Liver (tissue), 10 donors: ENCODE results near the gene MMS19. TPM values are rescaled to one million over a fixed set of nuclear protein-coding genes. Genes with fewer than 3 reads are reported as not detected.
A peak's percentile ranks its signal among the peaks of the same experiment; 100 is the strongest.

Source experiments
- DNase-seq: peaks from one replicate; pipeline ENCODE4 v3.0.0-alpha.2; 2017; ENCODE audit warnings: low spot score
- H3K27ac ChIP-seq, 2 donors: one replicate each; pipeline ENCODE4 v1.7.0; 2013; ENCODE audit warnings: inconsistent platforms in 2 of 2, low read length in 2 of 2, control low read depth in 1 of 2, low read depth in 1 of 2, mild to moderate bottlenecking in 1 of 2
- H3K27me3 ChIP-seq, 4 donors: one replicate each; pipeline versions ENCODE4 v1.6.1 to v1.7.0; 2013; ENCODE audit warnings: low read length in 3 of 4, inconsistent platforms in 1 of 4, mild to moderate bottlenecking in 1 of 4, moderate library complexity in 1 of 4; ENCODE audit not compliant: control insufficient read depth in 4 of 4, insufficient read depth in 4 of 4
- H3K36me3 ChIP-seq, 4 donors: one replicate each; pipeline versions ENCODE4 v1.6.1 to v1.7.0; 2013; ENCODE audit warnings: low read length in 3 of 4, mild to moderate bottlenecking in 3 of 4, low read depth in 1 of 4, moderate library complexity in 1 of 4; ENCODE audit not compliant: control insufficient read depth in 4 of 4, insufficient read depth in 3 of 4
- H3K4me1 ChIP-seq, 4 donors: one replicate each; pipeline versions ENCODE4 v1.6.1 to v1.7.0; 2013; ENCODE audit warnings: low read length in 3 of 4, mild to moderate bottlenecking in 3 of 4, moderate library complexity in 1 of 4; ENCODE audit not compliant: control insufficient read depth in 4 of 4, insufficient read depth in 4 of 4
- H3K4me3 ChIP-seq, 3 donors: one replicate each; pipeline versions ENCODE4 v1.6.1 to v1.7.0; 2013; ENCODE audit warnings: low read length in 3 of 3, control low read depth in 1 of 3, low read depth in 1 of 3, mild to moderate bottlenecking in 1 of 3
- H3K9ac ChIP-seq, 2 donors: one replicate each; pipeline ENCODE4 v1.7.0; 2013; ENCODE audit warnings: low read length in 2 of 2, mild to moderate bottlenecking in 2 of 2, moderate library complexity in 2 of 2, control low read depth in 1 of 2, low read depth in 1 of 2
- H3K9me3 ChIP-seq, 4 donors: one replicate each; pipeline versions ENCODE4 v1.6.1 to v1.7.0; 2013; ENCODE audit warnings: low read length in 3 of 4; ENCODE audit not compliant: control insufficient read depth in 4 of 4
- ATF3 ChIP-seq: IDR thresholded peaks from 2 replicates; pipeline ENCODE4 v1.6.1; 2016; ENCODE audit warnings: antibody characterized with exemption
- EGR1 ChIP-seq, 2 donors: IDR thresholded peaks; 2 replicates each; pipeline ENCODE4 v1.6.1; 2016 to 2018; ENCODE audit warnings: antibody characterized with exemption in 2 of 2, low read depth in 2 of 2
- FOXA1 ChIP-seq: IDR thresholded peaks from 2 replicates; pipeline ENCODE4 v1.6.1; 2016; ENCODE audit warnings: antibody characterized with exemption
- GABPA ChIP-seq, 2 donors: IDR thresholded peaks in 1 of 2; conservative IDR thresholded peaks in 1 of 2; 2 replicates each; pipeline ENCODE4 v1.6.1; 2016; ENCODE audit warnings: antibody characterized with exemption in 2 of 2, mild to moderate bottlenecking in 1 of 2, moderate library complexity in 1 of 2
- JUND ChIP-seq, 2 donors: IDR thresholded peaks; 2 replicates each; pipeline ENCODE4 v1.6.1; 2016; ENCODE audit warnings: antibody characterized with exemption in 2 of 2
- MAX ChIP-seq: IDR thresholded peaks from 2 replicates; pipeline ENCODE4 v1.6.1; 2016; ENCODE audit warnings: antibody characterized with exemption
- NR2F2 ChIP-seq: IDR thresholded peaks from 2 replicates; pipeline ENCODE4 v1.6.1; 2016; ENCODE audit warnings: antibody characterized with exemption
- REST ChIP-seq: IDR thresholded peaks from 2 replicates; pipeline ENCODE4 v1.6.1; 2016; ENCODE audit warnings: antibody characterized with exemption, mild to moderate bottlenecking
- SP1 ChIP-seq: IDR thresholded peaks from 2 replicates; pipeline ENCODE4 v1.6.1; 2018; ENCODE audit warnings: antibody characterized with exemption, mild to moderate bottlenecking
- TAF1 ChIP-seq: conservative IDR thresholded peaks from 2 replicates; pipeline ENCODE4 v1.6.1; 2016; ENCODE audit warnings: antibody characterized with exemption, mild to moderate bottlenecking
- WGBS: extraction: QIAGEN DNeasy Blood & Tissue Kit; methylation state at CpG from one replicate; pipeline ENCODE4 v1.1.7; 2013; 5-methylcytosine and 5-hydroxymethylcytosine counted together
- polyA plus RNA-seq, 2 donors: library from polyadenylated mRNA; stranded (reverse) in 1 of 2; unstranded in 1 of 2; fragments of 200-250 nt in 1 of 2; fragments of >200 nt in 1 of 2; fragmentation: Nextera tagmentation in 1 of 2; extraction: Ambion mirVana in 1 of 2; gene quantifications; one replicate each; pipeline versions ENCODE4 v1.2.1 to v1.2.3, GENCODE V29; 2013 to 2015
- small RNA-seq: library from RNA; depleted of rRNA; stranded (forward); fragments of <200 nt; gene quantifications from one replicate; pipeline ENCODE3, GENCODE V24; 2014
- total RNA-seq, 2 donors: library from RNA; depleted of rRNA; stranded (reverse); fragments of >200 nt; gene quantifications; one replicate each; pipeline ENCODE4 v1.2.3, GENCODE V29; 2014
- donor health status: healthy.
- donor health status: healthy.
- donor health status: healthy.
- donor health status: healthy.
- donor health status: healthy.

Gene MMS19
- total and polyA plus RNA-seq, 4 donors = 15.0 to 29.1 (median 24.1) TPM

- no peak for TF ChIP-seq FOXA1
- no peak for TF ChIP-seq JUND (IDR thresholded peaks at IDR 0.05)
- no peak for TF ChIP-seq SP1
- no peak for TF ChIP-seq REST
These were observed 86.8 kb downstream of the MMS19 start (continued) for GRCh38 chr10:97411406-97411805.

- H3K4me1 ChIP-seq = peaks cover 0 to 7% (median 3%) of the 10 kb centered on the region in 4 donors
- TF ChIP-seq EGR1 (IDR thresholded peaks at IDR 0.05; ENCODE audit: low read depth in 2 of 2) (no peak), GABPA (IDR thresholded peaks at IDR 0.05 in 1 of 2, conservative IDR thresholded peaks at IDR 0.05 in 1 of 2) (no peak), TAF1 (no peak), NR2F2 (peak; percentile 70), ATF3 (no peak), MAX (no peak), REST (no peak)
- WGBS = 64% methylated on average over 10 of the region's 10 CpGs
- peak overlapping the region in 1 of 2 donors; percentile 33 for H3K27ac ChIP-seq
- DNase-seq = no peak
- no peak overlapping the region for H3K4me3 ChIP-seq
- no peak overlapping the region for H3K9ac ChIP-seq
- H3K36me3 ChIP-seq = no peaks in the 10 kb centered on the region
- H3K27me3 ChIP-seq = no peaks in the 10 kb centered on the region
- no peaks in the 10 kb centered on the region for H3K9me3 ChIP-seq
These were observed 89.7 kb downstream of the MMS19 start for GRCh38 chr10:97408496-97408992.

Small RNA genes within 50 kb of the gene (small RNA-seq; reads per million reads assigned to genes)
- not detected for gene RF00019

Other genes starting within 250 kb of the MMS19 start
- gene ARHGAP19, start 205.8 kb downstream of the MMS19 start, total RNA-seq = 10 to 100 TPM in 1 of 2 donors, 1 to 10 TPM in 1; 5.3 to 23.4 TPM
- 1 to 10 TPM; 1.6 to 1.9 TPM for gene ARHGAP19, start 205.8 kb downstream of the MMS19 start, polyA plus RNA-seq
- gene FRAT1, start 179.2 kb downstream of the MMS19 start, total RNA-seq = 1 to 10 TPM; 5.9 to 7.4 TPM
- 1 to 10 TPM; 4.3 to 4.6 TPM for gene FRAT1, start 179.2 kb downstream of the MMS19 start, polyA plus RNA-seq
- 10 to 100 TPM; 14.4 to 15.1 TPM for gene FRAT2, start 163.7 kb downstream of the MMS19 start, total RNA-seq
- gene FRAT2, start 163.7 kb downstream of the MMS19 start, polyA plus RNA-seq = 1 to 10 TPM; 2.7 to 9.0 TPM
- gene RRP12, start 97.1 kb downstream of the MMS19 start, total RNA-seq = 1 to 10 TPM; 6.1 to 9.6 TPM
- 1 to 10 TPM; 5.7 to 7.8 TPM for gene RRP12, start 97.1 kb downstream of the MMS19 start, polyA plus RNA-seq
- gene PGAM1, start 72.2 kb downstream of the MMS19 start, total RNA-seq = 10 to 100 TPM; 52.0 to 90.7 TPM
- 100 to 1,000 TPM; 121 to 178 TPM for gene PGAM1, start 72.2 kb downstream of the MMS19 start, polyA plus RNA-seq
- 10 to 100 TPM; 11.2 to 12.2 TPM for gene EXOSC1, start 52.4 kb downstream of the MMS19 start, total RNA-seq
- 10 to 100 TPM; 16.7 to 25.9 TPM for gene EXOSC1, start 52.4 kb downstream of the MMS19 start, polyA plus RNA-seq
- 10 to 100 TPM; 18.0 to 24.9 TPM for gene ZDHHC16, start 52.2 kb downstream of the MMS19 start, total RNA-seq
- 10 to 100 TPM; 20.8 to 27.2 TPM for gene ZDHHC16, start 52.2 kb downstream of the MMS19 start, polyA plus RNA-seq
- gene UBTD1, start 502 bp upstream of the MMS19 start, total RNA-seq = 1 to 10 TPM; 2.7 to 9.5 TPM
- 10 to 100 TPM in 1 of 2 donors, 1 to 10 TPM in 1; 9.2 to 11.0 TPM for gene UBTD1, start 502 bp upstream of the MMS19 start, polyA plus RNA-seq
- gene ANKRD2, start 74.4 kb upstream of the MMS19 start, total RNA-seq = not detected
- gene ANKRD2, start 74.4 kb upstream of the MMS19 start, polyA plus RNA-seq = not detected
- gene HOGA1, start 86.0 kb upstream of the MMS19 start, total RNA-seq = 10 to 100 TPM; 21.7 to 21.8 TPM
- gene HOGA1, start 86.0 kb upstream of the MMS19 start, polyA plus RNA-seq = 10 to 100 TPM; 23.8 to 31.4 TPM
- gene C10orf62, start 91.3 kb upstream of the MMS19 start, total RNA-seq = 1 to 10 TPM in 1 of 2 donors, under 1 TPM in 1; 0.56 to 3.0 TPM
- gene C10orf62, start 91.3 kb upstream of the MMS19 start, polyA plus RNA-seq = under 1 TPM; 0.16 to 0.26 TPM
- 1 to 10 TPM in 1 of 2 donors, under 1 TPM in 1; 0.42 to 2.5 TPM for gene MORN4, start 135.1 kb upstream of the MMS19 start, total RNA-seq
- 1 to 10 TPM; 1.7 to 3.1 TPM for gene MORN4, start 135.1 kb upstream of the MMS19 start, polyA plus RNA-seq
- 10 to 100 TPM; 12.1 to 17.6 TPM for gene PI4K2A, start 142.2 kb upstream of the MMS19 start, total RNA-seq
- gene PI4K2A, start 142.2 kb upstream of the MMS19 start, polyA plus RNA-seq = 10 to 100 TPM in 1 of 2 donors, 1 to 10 TPM in 1; 4.4 to 10.2 TPM
- 1 to 10 TPM; 6.6 to 7.8 TPM for gene AVPI1, start 188.8 kb upstream of the MMS19 start, total RNA-seq
- gene AVPI1, start 188.8 kb upstream of the MMS19 start, polyA plus RNA-seq = 10 to 100 TPM; 16.0 to 22.1 TPM
- 1 to 10 TPM; 2.3 to 3.3 TPM for gene MARVELD1, start 215.3 kb upstream of the MMS19 start, total RNA-seq
- 1 to 10 TPM in 1 of 2 donors, under 1 TPM in 1; 0.72 to 3.3 TPM for gene MARVELD1, start 215.3 kb upstream of the MMS19 start, polyA plus RNA-seq
- gene ZFYVE27, start 238.7 kb upstream of the MMS19 start, total RNA-seq = 10 to 100 TPM; 14.6 to 25.9 TPM
- 10 to 100 TPM; 10.2 to 11.6 TPM for gene ZFYVE27, start 238.7 kb upstream of the MMS19 start, polyA plus RNA-seq